Erythroblast (primary cell): Measurements from ENCODE around the gene CUL4B.

Experiments
- GATA1 ChIP-seq: IDR thresholded peaks from 2 replicates; pipeline ENCODE4 v1.6.1; 2011; ENCODE audit warnings: low read depth, mild to moderate bottlenecking, control low read depth, low read length, moderate library complexity
- POLR2A ChIP-seq: IDR thresholded peaks from 2 replicates; pipeline ENCODE4 v1.6.1; 2011; ENCODE audit warnings: mild to moderate bottlenecking, low read length

DNA sequence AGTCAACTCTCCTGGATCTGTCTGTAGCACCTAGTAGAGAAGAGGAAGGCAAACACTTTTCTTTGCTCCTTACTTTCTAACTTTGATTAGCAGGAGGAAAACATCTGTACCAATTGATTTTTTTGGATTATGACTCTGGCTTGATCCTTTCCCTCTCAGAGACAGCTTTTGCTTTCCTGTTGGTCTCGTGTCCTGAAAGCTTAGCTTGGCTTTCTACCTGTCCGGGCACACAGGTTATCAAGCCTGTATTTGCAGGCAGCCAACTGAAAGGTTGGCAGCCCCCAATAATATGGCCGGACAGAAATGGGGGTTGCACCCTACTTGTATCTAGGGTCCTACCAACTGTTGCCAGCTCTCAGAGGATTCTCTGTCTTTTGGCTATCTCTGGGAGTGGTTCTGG, 48.5 kb downstream of the CUL4B start:
- TF ChIP-seq POLR2A (no peak), GATA1 (no peak)
